GM10266 (cell line): Measurements from ENCODE around the gene SORCS1.

ENCODE experiments used
- DNase-seq: peaks from one replicate; pipeline ENCODE4 v3.0.0; 2012; ENCODE audit errors: extremely low spot score
- CTCF ChIP-seq: IDR thresholded peaks from 2 replicates; pipeline ENCODE4 v1.5.1; 2012; ENCODE audit warnings: mild to moderate bottlenecking, low read depth; ENCODE audit not compliant: control insufficient read depth, insufficient read depth; ENCODE audit errors: missing control alignments

The SORCS1 gene

GRCh38 chr10:106947643-106948042, 216.9 kb downstream of the SORCS1 start:
- TF ChIP-seq CTCF = no peak
- DNase-seq = no peak

GRCh38 chr10:106942035-106942662, 222.4 kb downstream of the SORCS1 start:
- TF ChIP-seq CTCF = no peak
- no peak for DNase-seq

- no peak for TF ChIP-seq CTCF
- no peak for DNase-seq
Observed at GRCh38 chr10:106941297-106942034, 223.0 kb downstream of the SORCS1 start.

- no peak for TF ChIP-seq CTCF
- no peak for DNase-seq
Observed at GRCh38 chr10:106938513-106938912, 226.0 kb downstream of the SORCS1 start.

GRCh38 chr10:106935978-106936451, 228.5 kb downstream of the SORCS1 start:
- TF ChIP-seq CTCF = no peak
- peak; percentile 48 for DNase-seq

GRCh38 chr10:106931853-106932249, 232.7 kb downstream of the SORCS1 start:
- no peak for TF ChIP-seq CTCF

GRCh38 chr10:106931159-106931852, 233.2 kb downstream of the SORCS1 start:
- no peak for TF ChIP-seq CTCF
- peak; percentile 66 for DNase-seq

More at GRCh38 chr10:106931853-106932249, 232.7 kb downstream of the SORCS1 start:
- DNase-seq = no peak
